PC-3 (cell line): Measurements from ENCODE around the gene SEC61G. TPM values are rescaled to one million over a fixed set of nuclear protein-coding genes. Genes with fewer than 3 reads are reported as not detected.

ENCODE experiments used
- ATAC-seq: fragments of 200-7000 bp; cut with Tn5 transposase; 2 replicates; pipeline ENCODE4 v1.9.1; 2020; ENCODE audit warnings: mild to moderate bottlenecking, moderate library complexity
- BruUV-seq: library from RNA; stranded (reverse); fragments of 400-500 nt; replicated peaks from 2 replicates; lab custom pipeline; 2021; lab: Mats Ljungman, UMichigan
- CTCF ChIA-PET: fragments of 300-600 bp; sonication (Branson Sonifier 250); formaldehyde crosslinking; loops from one replicate; lab custom pipeline; 2022; ENCODE audit warnings: antibody characterized with exemption; lab: Charles Lee
- POLR2A ChIA-PET: fragments of 300-600 bp; sonication (Branson Sonifier 250); formaldehyde crosslinking; loops from one replicate; lab custom pipeline; 2022; ENCODE audit warnings: antibody characterized with exemption; ENCODE audit not compliant: unreplicated experiment; lab: Charles Lee
- DNase-seq: peaks from one replicate; pipeline ENCODE4 v3.0.0-alpha.2; 2015
- H2AFZ ChIP-seq: fragments of 300-600 bp; sonication (generic); 2 replicates; pipeline ENCODE4 v1.6.0; 2016; ENCODE audit warnings: antibody characterized with exemption, low read length
- H3F3A ChIP-seq: fragments of 300-600 bp; sonication (generic); one replicate; pipeline ENCODE4 v1.6.0; 2017; ENCODE audit warnings: antibody characterized with exemption, low read length, control low read depth, mild to moderate bottlenecking; ENCODE audit not compliant: unreplicated experiment
- H3K27ac ChIP-seq: fragments of 300-600 bp; sonication (generic); 2 replicates; pipeline ENCODE4 v1.5.1; 2016; ENCODE audit warnings: mild to moderate bottlenecking, low read length
- H3K27me3 ChIP-seq: fragments of 300-600 bp; sonication (generic); 2 replicates; pipeline ENCODE4 v1.6.1; 2016; ENCODE audit warnings: low read length, mixed read lengths
- H3K36me3 ChIP-seq: fragments of 300-600 bp; sonication (generic); 2 replicates; pipeline ENCODE4 v1.6.1; 2016; ENCODE audit warnings: low read depth, mixed run types, low read length, mixed read lengths
- H3K4me1 ChIP-seq: fragments of 300-600 bp; sonication (generic); 2 replicates; pipeline ENCODE4 v1.5.1; 2016; ENCODE audit warnings: low read length; ENCODE audit not compliant: insufficient read depth
- H3K4me2 ChIP-seq: fragments of 300-600 bp; sonication (generic); 2 replicates; pipeline ENCODE4 v1.6.0; 2016; ENCODE audit warnings: low read length
- H3K4me3 ChIP-seq: fragments of 300-600 bp; sonication (generic); 2 replicates; pipeline ENCODE4 v1.5.1; 2016; ENCODE audit warnings: mild to moderate bottlenecking, low read length, mixed read lengths
- H3K79me2 ChIP-seq: fragments of 300-600 bp; sonication (generic); 2 replicates; pipeline ENCODE4 v1.6.1; 2017; ENCODE audit warnings: low read length, mixed read lengths
- H3K9ac ChIP-seq: fragments of 300-600 bp; sonication (generic); 2 replicates; pipeline ENCODE4 v1.6.0; 2016; ENCODE audit warnings: mild to moderate bottlenecking, low read length
- H3K9me2 ChIP-seq: fragments of 300-600 bp; sonication (generic); replicated peaks from 2 replicates; pipeline ENCODE4 v1.6.1; 2016; ENCODE audit warnings: mixed run types, low read length, mixed read lengths
- H3K9me3 ChIP-seq: fragments of 300-600 bp; sonication (generic); 2 replicates; pipeline ENCODE4 v1.6.1; 2016; ENCODE audit warnings: low read length, mixed read lengths
- H4K20me1 ChIP-seq: fragments of 300-600 bp; sonication (generic); 2 replicates; pipeline ENCODE4 v1.6.1; 2016; ENCODE audit warnings: low read length, mixed read lengths
- CTCF ChIP-seq: fragments of 300-600 bp; sonication (generic); conservative IDR thresholded peaks from 2 replicates; pipeline ENCODE4 v1.5.1; 2017; ENCODE audit warnings: antibody characterized with exemption, low read depth, mild to moderate bottlenecking, low read length
- EZH2 ChIP-seq: fragments of 300-600 bp; sonication (generic); IDR thresholded peaks from one replicate; pipeline ENCODE4 v1.6.1; 2017; ENCODE audit warnings: antibody characterized with exemption, mild to moderate bottlenecking, low read length; ENCODE audit not compliant: unreplicated experiment
- EZH2phosphoT487 ChIP-seq: fragments of 300-600 bp; sonication (generic); IDR thresholded peaks from 2 replicates; pipeline ENCODE4 v1.6.1; 2018; ENCODE audit warnings: mild to moderate bottlenecking, antibody characterized with exemption, low read length, borderline replicate concordance
- intact Hi-C: fragments of 100-400 bp; cut with micrococcal nuclease; formaldehyde crosslinking; loops from 2 replicates; pipeline ENCODE4 v1.9.0; 2023
- total RNA-seq: library from RNA; depleted of rRNA; stranded (reverse); fragments of >200 nt; gene quantifications from 2 replicates; pipeline ENCODE4 v1.2.3, GENCODE V29; 2014

SEC61G gene
- total RNA-seq, 1 experiment from 2014 or later = 177 TPM

- Histone ChIP-seq H3K36me3 (no peaks in the 10 kb centered on the region), H4K20me1 (no peaks in the 10 kb centered on the region), H2AFZ (no peak overlapping the region), H3K4me3 (no peak overlapping the region), H3K79me2 (no peaks in the 10 kb centered on the region), H3K27ac (no peak overlapping the region), H3K4me1 (peaks cover 11% of the 10 kb centered on the region), H3K9ac (no peak overlapping the region), H3K4me2 (no peak overlapping the region), H3K9me3 (no peaks in the 10 kb centered on the region), H3F3A (no peaks in the 10 kb centered on the region), H3K9me2 (no peaks in the 10 kb centered on the region), H3K27me3 (no peaks in the 10 kb centered on the region)
- ChIA-PET CTCF (no interaction called here), POLR2A (no interaction called here)
- DNase-seq = no peak
- BruUV-seq = no TSS peak
- no peak for ATAC-seq
- intact Hi-C loops = no loop called here
- TF ChIP-seq EZH2 (no peak), EZH2phosphoT487 (no peak), CTCF (no peak)
These were observed 43.1 kb upstream of the SEC61G start for GRCh38 chr7:54802114-54802513.

- DNase-seq (no peak), ATAC-seq (no peak)
- no TSS peak for BruUV-seq
- no peaks in the 10 kb centered on the region for H3F3A ChIP-seq
- H3K27me3 ChIP-seq = no peaks in the 10 kb centered on the region
- CTCF ChIA-PET = no interaction called here
- no peak overlapping the region for H3K4me3 ChIP-seq
- POLR2A ChIA-PET = no interaction called here
- H3K9me3 ChIP-seq = no peaks in the 10 kb centered on the region
- no peaks in the 10 kb centered on the region for H3K36me3 ChIP-seq
- intact Hi-C loops = no loop called here
- no peak overlapping the region for H3K9ac ChIP-seq
- H3K4me2 ChIP-seq = no peak overlapping the region
- no peak for TF ChIP-seq EZH2
- TF ChIP-seq EZH2phosphoT487 = no peak
- no peak for TF ChIP-seq CTCF
- H4K20me1 ChIP-seq = no peaks in the 10 kb centered on the region
- H3K79me2 ChIP-seq = no peaks in the 10 kb centered on the region
- H3K4me1 ChIP-seq = peaks cover 11% of the 10 kb centered on the region
- no peak overlapping the region for H2AFZ ChIP-seq
- no peaks in the 10 kb centered on the region for H3K9me2 ChIP-seq
- no peak overlapping the region for H3K27ac ChIP-seq
These were observed 40.8 kb upstream of the SEC61G start for GRCh38 chr7:54799792-54800191.

GRCh38 chr7:54798530-54798929, 39.5 kb upstream of the SEC61G start:
- Histone ChIP-seq H3K4me3 (no peak overlapping the region), H3K79me2 (no peaks in the 10 kb centered on the region), H3K9me3 (no peaks in the 10 kb centered on the region), H3K27me3 (no peaks in the 10 kb centered on the region), H3K4me1 (peaks cover 11% of the 10 kb centered on the region), H3K4me2 (no peak overlapping the region), H3F3A (no peaks in the 10 kb centered on the region), H3K27ac (no peak overlapping the region), H2AFZ (no peak overlapping the region), H3K9me2 (no peaks in the 10 kb centered on the region), H4K20me1 (no peaks in the 10 kb centered on the region), H3K36me3 (no peaks in the 10 kb centered on the region), H3K9ac (no peak overlapping the region)
- intact Hi-C loops = no loop called here
- DNase-seq = no peak
- ChIA-PET POLR2A (no interaction called here), CTCF (no interaction called here)
- ATAC-seq = no peak
- no peak for TF ChIP-seq EZH2
- no peak for TF ChIP-seq CTCF
- TF ChIP-seq EZH2phosphoT487 = no peak
- BruUV-seq = no TSS peak
